Chondrocyte (in vitro differentiated cells): ENCODE data around the gene MCTP2. TPM values are rescaled to one million over a fixed set of nuclear protein-coding genes. Genes with fewer than 3 reads are reported as not detected.

ENCODE experiments used
- DNase-seq: peaks from one replicate; pipeline ENCODE4 v3.0.0; 2021; ENCODE audit warnings: mixed read lengths, low spot score
- H3K27ac Mint-ChIP-seq: one replicate; pipeline ENCODE4 v1.8.0; 2021; ENCODE audit warnings: mild to moderate bottlenecking, moderate library complexity, mixed read lengths; ENCODE audit not compliant: unreplicated experiment
- H3K27me3 Mint-ChIP-seq: 2 replicates; pipeline ENCODE4 v1.8.0; 2021; ENCODE audit warnings: low read depth, mixed read lengths
- H3K36me3 Mint-ChIP-seq: 2 replicates; pipeline ENCODE4 v1.8.0; 2021; ENCODE audit warnings: low read depth, mixed read lengths
- H3K4me1 Mint-ChIP-seq: 2 replicates; pipeline ENCODE4 v1.8.0; 2021; ENCODE audit warnings: low read depth, mild to moderate bottlenecking, mixed read lengths
- H3K4me3 Mint-ChIP-seq: one replicate; pipeline ENCODE4 v1.8.0; 2021; ENCODE audit warnings: mild to moderate bottlenecking, moderate library complexity, mixed read lengths; ENCODE audit not compliant: unreplicated experiment
- H3K9me3 Mint-ChIP-seq: 2 replicates; pipeline ENCODE4 v1.8.0; 2021; ENCODE audit warnings: low read depth, mixed read lengths
- CTCF ChIP-seq: fragments of 200-600 bp; sonication (generic); IDR thresholded peaks from 2 replicates; pipeline ENCODE4 v1.5.0; 2021; ENCODE audit warnings: antibody characterized with exemption, mild to moderate bottlenecking, moderate library complexity
- total RNA-seq: library from RNA; stranded (reverse); gene quantifications from 3 replicates; pipeline ENCODE4 v1.2.1, GENCODE V29; 2021

MCTP2 gene
- total RNA-seq, 1 donor from 2014 or later, result 4.5 TPM

- no peak overlapping the region for H3K27ac Mint-ChIP-seq
- no peak for TF ChIP-seq CTCF
- H3K36me3 Mint-ChIP-seq, result no peaks in the 10 kb centered on the region
- no peak for DNase-seq
- H3K4me1 Mint-ChIP-seq, result peaks cover 3% of the 10 kb centered on the region
- H3K27me3 Mint-ChIP-seq, result peaks cover 11% of the 10 kb centered on the region
- no peaks in the 10 kb centered on the region for H3K9me3 Mint-ChIP-seq
- H3K4me3 Mint-ChIP-seq, result no peak overlapping the region
Measured at GRCh38 chr15:94193906-94194305, 37.5 kb upstream of the MCTP2 start.

- no peaks in the 10 kb centered on the region for H3K27me3 Mint-ChIP-seq
- H3K27ac Mint-ChIP-seq, result no peak overlapping the region
Measured at GRCh38 chr15:94196531-94196930, 34.8 kb upstream of the MCTP2 start.

GRCh38 chr15:94198633-94199032 is 32.7 kb upstream of the MCTP2 start:
- no peak for DNase-seq
- H3K9me3 Mint-ChIP-seq, result no peaks in the 10 kb centered on the region

More at GRCh38 chr15:94196531-94196930, 34.8 kb upstream of the MCTP2 start:
- H3K9me3 Mint-ChIP-seq, result no peaks in the 10 kb centered on the region
- no peak for TF ChIP-seq CTCF
- no peak for DNase-seq
- H3K4me1 Mint-ChIP-seq, result peaks cover 3% of the 10 kb centered on the region
- no peaks in the 10 kb centered on the region for H3K36me3 Mint-ChIP-seq
- no peak overlapping the region for H3K4me3 Mint-ChIP-seq

GRCh38 chr15:94199725-94200124 is 31.6 kb upstream of the MCTP2 start:
- TF ChIP-seq CTCF, result no peak
- Mint-ChIP-seq H3K4me3 (no peak overlapping the region), H3K27me3 (peaks cover 6% of the 10 kb centered on the region), H3K9me3 (no peaks in the 10 kb centered on the region), H3K4me1 (peaks cover 3% of the 10 kb centered on the region), H3K27ac (no peak overlapping the region), H3K36me3 (no peaks in the 10 kb centered on the region)
- DNase-seq, result no peak

More at GRCh38 chr15:94198633-94199032, 32.7 kb upstream of the MCTP2 start:
- Mint-ChIP-seq H3K4me3 (no peak overlapping the region), H3K27ac (no peak overlapping the region), H3K27me3 (peaks cover 5% of the 10 kb centered on the region), H3K4me1 (peaks cover 3% of the 10 kb centered on the region), H3K36me3 (no peaks in the 10 kb centered on the region)
- TF ChIP-seq CTCF, result no peak

- no peak overlapping the region for H3K4me3 Mint-ChIP-seq
- H3K4me1 Mint-ChIP-seq, result peaks cover 6% of the 10 kb centered on the region
- no peak for DNase-seq
- H3K27ac Mint-ChIP-seq, result no peak overlapping the region
- no peak for TF ChIP-seq CTCF
- no peaks in the 10 kb centered on the region for H3K36me3 Mint-ChIP-seq
- peaks cover 6% of the 10 kb centered on the region for H3K27me3 Mint-ChIP-seq
- no peaks in the 10 kb centered on the region for H3K9me3 Mint-ChIP-seq
Measured at GRCh38 chr15:94203306-94203705, 28.1 kb upstream of the MCTP2 start.
